ENCODE results near the gene TMBIM4. TPM values are rescaled to one million over a fixed set of nuclear protein-coding genes. Genes with fewer than 3 reads are reported as not detected.

Gene TMBIM4
- total RNA-seq, 1 experiment from 2014 or later: 115 TPM

GRCh38 chr12:66143868-66144267 is 25.9 kb downstream of the TMBIM4 start:
- H3K27me3 ChIP-seq (ENCODE audit: control insufficient read depth, insufficient read depth, low read length): no peaks in the 10 kb centered on the region
- POLR2A ChIA-PET: interaction anchor here (0.6 kb wide), 1 partner anchor 26 kb away, joined by 7 read pairs; no protein-coding TSS in a partner anchor
- TF ChIP-seq CTCF (IDR thresholded peaks at IDR 0.05) (no peak), POLR2AphosphoS5 (IDR thresholded peaks at IDR 0.05; ENCODE audit: low read depth, low read length) (no peak), SIN3A (IDR thresholded peaks at IDR 0.05; ENCODE audit: borderline replicate concordance, insufficient read depth, low read depth, low read length) (no peak), TCF7L2 (IDR thresholded peaks at IDR 0.05; ENCODE audit: low read depth, low read length) (no peak), REST (IDR thresholded peaks at IDR 0.05; ENCODE audit: insufficient read depth in 1 of 2, low read depth in 2 of 2, low read length in 1 of 2) (no peak)
- H3K4me3 ChIP-seq (ENCODE audit: low read depth in 2 of 2, low read length in 2 of 2): no peak overlapping the region
- H3K4me1 ChIP-seq (ENCODE audit: control insufficient read depth, insufficient read depth, low read length): peaks cover 3% of the 10 kb centered on the region; the same call in 1 of the 2 replicates
- in situ Hi-C loops (cut with HindIII; ENCODE audit: low pct_unique_long_range_greater_than_20kb, low sequenced_read_pairs) (no loop called here), intact Hi-C loops (cut with micrococcal nuclease; ENCODE audit: unreplicated experiment) (loop anchor here (10.0 kb wide), 1 partner anchor 261 kb away; no protein-coding TSS in a partner anchor)
- H3K27ac ChIP-seq (ENCODE audit: low read length): no peak overlapping the region
- no TSS peak for BruUV-seq (replicated peaks)
- H3K36me3 ChIP-seq (ENCODE audit: control insufficient read depth, insufficient read depth, low read length): peaks cover 21% of the 10 kb centered on the region
- ATAC-seq: no peak
- CTCF ChIA-PET: no interaction called here
- DNase-seq (ENCODE audit: low read depth, low spot score): no peak
- H3K9me3 ChIP-seq (ENCODE audit: control insufficient read depth, insufficient read depth, low read depth, low read length): peaks cover 37% of the 10 kb centered on the region

- no peak overlapping the region for H3K4me3 ChIP-seq (ENCODE audit: low read depth in 2 of 2, low read length in 2 of 2)
- POLR2A ChIA-PET: no interaction called here
- ATAC-seq: no peak
- CTCF ChIA-PET: no interaction called here
- TF ChIP-seq TCF7L2 (IDR thresholded peaks at IDR 0.05; ENCODE audit: low read depth, low read length) (no peak), POLR2AphosphoS5 (IDR thresholded peaks at IDR 0.05; ENCODE audit: low read depth, low read length) (no peak), REST (IDR thresholded peaks at IDR 0.05; ENCODE audit: insufficient read depth in 1 of 2, low read depth in 2 of 2, low read length in 1 of 2) (no peak), CTCF (IDR thresholded peaks at IDR 0.05) (no peak), SIN3A (IDR thresholded peaks at IDR 0.05; ENCODE audit: borderline replicate concordance, insufficient read depth, low read depth, low read length) (no peak)
- no peak overlapping the region for H3K27ac ChIP-seq (ENCODE audit: low read length)
- peaks cover 3% of the 10 kb centered on the region; the same call in 1 of the 2 replicates for H3K4me1 ChIP-seq (ENCODE audit: control insufficient read depth, insufficient read depth, low read length)
- intact Hi-C loops (cut with micrococcal nuclease; ENCODE audit: unreplicated experiment) (loop anchor here (10.0 kb wide), 1 partner anchor 262 kb away; no protein-coding TSS in a partner anchor), in situ Hi-C loops (cut with HindIII; ENCODE audit: low pct_unique_long_range_greater_than_20kb, low sequenced_read_pairs) (no loop called here)
- BruUV-seq (replicated peaks): no TSS peak
- no peak for DNase-seq (ENCODE audit: low read depth, low spot score)
- peaks cover 37% of the 10 kb centered on the region for H3K9me3 ChIP-seq (ENCODE audit: control insufficient read depth, insufficient read depth, low read depth, low read length)
- peaks cover 27% of the 10 kb centered on the region for H3K36me3 ChIP-seq (ENCODE audit: control insufficient read depth, insufficient read depth, low read length)
- H3K27me3 ChIP-seq (ENCODE audit: control insufficient read depth, insufficient read depth, low read length): no peaks in the 10 kb centered on the region
Measured at GRCh38 chr12:66142826-66143225, 27.0 kb downstream of the TMBIM4 start.
